Measurements from ENCODE around the gene SHISA6. TPM values are rescaled to one million over a fixed set of nuclear protein-coding genes. Genes with fewer than 3 reads are reported as not detected.
A peak's percentile ranks its signal among the peaks of the same experiment; 100 is the strongest.

SHISA6 gene
- total RNA-seq, 1 experiment from 2014 or later: 40.0 TPM

DNA sequence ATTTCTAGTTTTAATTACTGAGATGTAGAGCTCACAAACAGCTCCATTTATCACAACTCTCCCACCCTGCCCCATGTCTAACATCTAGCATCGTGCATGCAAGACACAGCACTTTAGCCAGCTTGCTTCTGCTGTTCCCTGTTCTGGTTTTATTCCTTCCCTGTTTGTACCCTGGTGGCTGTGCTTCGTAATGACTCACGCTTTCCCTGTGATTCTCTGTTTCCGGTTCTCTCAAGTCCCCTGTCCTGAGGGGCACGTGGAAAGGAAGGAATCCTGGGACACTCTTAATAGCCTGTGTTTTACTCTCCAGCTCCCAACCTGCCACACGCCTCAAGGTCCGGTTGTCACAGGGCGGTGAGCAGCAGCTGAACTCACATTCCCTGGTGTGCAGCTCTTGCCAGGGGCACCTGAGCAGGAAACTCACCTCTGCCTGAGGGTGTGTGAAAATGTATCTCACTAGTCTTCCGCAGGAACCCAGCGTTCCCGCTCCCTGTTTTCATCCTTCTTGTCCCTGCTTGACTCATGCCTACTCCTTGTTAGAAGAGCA lies 10.6 kb downstream of the SHISA6 start:
- intact Hi-C loops (cut with micrococcal nuclease; ENCODE audit: unreplicated experiment): no loop called here
- Histone ChIP-seq H3K27me3 (replicated peaks; ENCODE audit: insufficient read depth, low read depth, low read length, poor library complexity) (no peaks in the 10 kb centered on the region), H3K36me3 (ENCODE audit: insufficient read depth, low read length, poor library complexity, severe bottlenecking) (peaks cover 48% of the 10 kb centered on the region), H3K4me1 (ENCODE audit: insufficient read depth, low read length, poor library complexity, severe bottlenecking) (peaks cover 61% of the 10 kb centered on the region), H3K4me3 (ENCODE audit: low read depth, low read length, poor library complexity, severe bottlenecking) (no peak overlapping the region), H3K27ac (ENCODE audit: low read depth, low read length, poor library complexity, severe bottlenecking) (peak overlapping the region; percentile 41), H3K9me3 (ENCODE audit: low read depth, low read length, poor library complexity, severe bottlenecking) (no peaks in the 10 kb centered on the region)
- DNase-seq (ENCODE audit: low spot score): peak; percentile 27
- POLR2A ChIA-PET (ENCODE audit: low non-redundant PET): interaction anchor here (0.7 kb wide), 1 partner anchor 12 kb away, joined by 4 read pairs; no protein-coding TSS in a partner anchor
- CTCF ChIA-PET: no interaction called here
- no TSS peak for BruUV-seq (replicated peaks)
- TF ChIP-seq, protein P1, sequence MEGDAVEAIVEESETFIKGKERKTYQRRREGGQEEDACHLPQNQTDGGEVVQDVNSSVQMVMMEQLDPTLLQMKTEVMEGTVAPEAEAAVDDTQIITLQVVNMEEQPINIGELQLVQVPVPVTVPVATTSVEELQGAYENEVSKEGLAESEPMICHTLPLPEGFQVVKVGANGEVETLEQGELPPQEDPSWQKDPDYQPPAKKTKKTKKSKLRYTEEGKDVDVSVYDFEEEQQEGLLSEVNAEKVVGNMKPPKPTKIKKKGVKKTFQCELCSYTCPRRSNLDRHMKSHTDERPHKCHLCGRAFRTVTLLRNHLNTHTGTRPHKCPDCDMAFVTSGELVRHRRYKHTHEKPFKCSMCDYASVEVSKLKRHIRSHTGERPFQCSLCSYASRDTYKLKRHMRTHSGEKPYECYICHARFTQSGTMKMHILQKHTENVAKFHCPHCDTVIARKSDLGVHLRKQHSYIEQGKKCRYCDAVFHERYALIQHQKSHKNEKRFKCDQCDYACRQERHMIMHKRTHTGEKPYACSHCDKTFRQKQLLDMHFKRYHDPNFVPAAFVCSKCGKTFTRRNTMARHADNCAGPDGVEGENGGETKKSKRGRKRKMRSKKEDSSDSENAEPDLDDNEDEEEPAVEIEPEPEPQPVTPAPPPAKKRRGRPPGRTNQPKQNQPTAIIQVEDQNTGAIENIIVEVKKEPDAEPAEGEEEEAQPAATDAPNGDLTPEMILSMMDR (conservative IDR thresholded peaks at IDR 0.05; ENCODE audit: low read depth, low read length): no peak
- no peak for TF ChIP-seq EZH2 (IDR thresholded peaks at IDR 0.05; ENCODE audit: borderline replicate concordance, low read depth, low read length, poor library complexity, severe bottlenecking)

DNA sequence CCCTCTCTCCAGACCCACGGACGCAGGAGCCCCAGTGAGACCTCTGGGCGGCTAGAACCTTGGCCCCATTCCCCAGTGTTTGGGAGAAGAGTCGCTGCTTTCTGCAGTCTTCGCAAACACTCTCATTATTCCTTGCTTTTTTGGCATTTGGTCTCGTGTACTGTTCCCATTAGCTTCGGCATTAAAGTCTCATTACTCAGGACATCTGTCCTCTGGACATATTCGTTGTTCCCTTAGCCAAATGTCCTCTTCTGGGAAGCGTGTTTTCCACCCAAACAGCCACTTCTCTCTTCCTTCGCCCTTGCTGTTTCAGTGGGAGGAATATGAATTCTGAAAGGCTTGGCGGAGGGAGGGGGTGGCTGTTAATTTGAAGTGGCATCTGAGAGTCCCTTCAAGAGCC lies 11.1 kb downstream of the SHISA6 start:
- no peaks in the 10 kb centered on the region for H3K27me3 ChIP-seq (replicated peaks; ENCODE audit: insufficient read depth, low read depth, low read length, poor library complexity)
- H3K36me3 ChIP-seq (ENCODE audit: insufficient read depth, low read length, poor library complexity, severe bottlenecking): peaks cover 53% of the 10 kb centered on the region
- no peak for DNase-seq (ENCODE audit: low spot score)
- BruUV-seq (replicated peaks): no TSS peak
- peak overlapping the region; percentile 41 for H3K27ac ChIP-seq (ENCODE audit: low read depth, low read length, poor library complexity, severe bottlenecking)
- H3K4me3 ChIP-seq (ENCODE audit: low read depth, low read length, poor library complexity, severe bottlenecking): no peak overlapping the region
- H3K9me3 ChIP-seq (ENCODE audit: low read depth, low read length, poor library complexity, severe bottlenecking): no peaks in the 10 kb centered on the region
- POLR2A ChIA-PET (ENCODE audit: low non-redundant PET): no interaction called here
- CTCF ChIA-PET: no interaction called here
- intact Hi-C loops (cut with micrococcal nuclease; ENCODE audit: unreplicated experiment): no loop called here
- H3K4me1 ChIP-seq (ENCODE audit: insufficient read depth, low read length, poor library complexity, severe bottlenecking): peaks cover 56% of the 10 kb centered on the region
- no peak for TF ChIP-seq EZH2 (IDR thresholded peaks at IDR 0.05; ENCODE audit: borderline replicate concordance, low read depth, low read length, poor library complexity, severe bottlenecking)
- TF ChIP-seq, protein P1 (conservative IDR thresholded peaks at IDR 0.05; ENCODE audit: low read depth, low read length): no peak

- ChIA-PET POLR2A (ENCODE audit: low non-redundant PET) (no interaction called here), CTCF (no interaction called here)
- TF ChIP-seq, protein P1 (conservative IDR thresholded peaks at IDR 0.05; ENCODE audit: low read depth, low read length): no peak
- TF ChIP-seq EZH2 (IDR thresholded peaks at IDR 0.05; ENCODE audit: borderline replicate concordance, low read depth, low read length, poor library complexity, severe bottlenecking): no peak
- BruUV-seq (replicated peaks): no TSS peak
- DNase-seq (ENCODE audit: low spot score): no peak
- H3K27me3 ChIP-seq (replicated peaks; ENCODE audit: insufficient read depth, low read depth, low read length, poor library complexity): no peaks in the 10 kb centered on the region
- H3K36me3 ChIP-seq (ENCODE audit: insufficient read depth, low read length, poor library complexity, severe bottlenecking): peaks cover 43% of the 10 kb centered on the region
- H3K4me1 ChIP-seq (ENCODE audit: insufficient read depth, low read length, poor library complexity, severe bottlenecking): peaks cover 27% of the 10 kb centered on the region
- no peak overlapping the region for H3K27ac ChIP-seq (ENCODE audit: low read depth, low read length, poor library complexity, severe bottlenecking)
- intact Hi-C loops (cut with micrococcal nuclease; ENCODE audit: unreplicated experiment): no loop called here
- H3K4me3 ChIP-seq (ENCODE audit: low read depth, low read length, poor library complexity, severe bottlenecking): no peak overlapping the region
- peaks cover 3% of the 10 kb centered on the region for H3K9me3 ChIP-seq (ENCODE audit: low read depth, low read length, poor library complexity, severe bottlenecking)
Measured at GRCh38 chr17:11256877-11257276, 15.9 kb downstream of the SHISA6 start.

All from A673 (cell line).